Right lobe of liver (tissue), 4 donors: ENCODE results near the gene LRRN1.

Experiments
- POLR2A ChIP-seq: fragments of 450-650 bp; IDR thresholded peaks from one replicate; pipeline ENCODE4 v1.6.1; 2017; ENCODE audit warnings: antibody characterized with exemption, mild to moderate bottlenecking
- TF ChIP-seq, protein P1 (sequence below), 4 donors: fragments of 200-600 bp in 3 of 4; fragments of 450-650 bp in 1 of 4; IDR thresholded peaks; one replicate each; pipeline versions ENCODE4 v1.5.1 to v1.8.0; 2016 to 2022; ENCODE audit warnings: antibody characterized with exemption in 4 of 4, mild to moderate bottlenecking in 2 of 4
- donor health status: DM: no; HTN: no; CAD: no.
- donor health status: DM: no; HTN: no; CAD: no.
- donor health status: DM: no; HTN: yes; CAD: no.

DNA sequence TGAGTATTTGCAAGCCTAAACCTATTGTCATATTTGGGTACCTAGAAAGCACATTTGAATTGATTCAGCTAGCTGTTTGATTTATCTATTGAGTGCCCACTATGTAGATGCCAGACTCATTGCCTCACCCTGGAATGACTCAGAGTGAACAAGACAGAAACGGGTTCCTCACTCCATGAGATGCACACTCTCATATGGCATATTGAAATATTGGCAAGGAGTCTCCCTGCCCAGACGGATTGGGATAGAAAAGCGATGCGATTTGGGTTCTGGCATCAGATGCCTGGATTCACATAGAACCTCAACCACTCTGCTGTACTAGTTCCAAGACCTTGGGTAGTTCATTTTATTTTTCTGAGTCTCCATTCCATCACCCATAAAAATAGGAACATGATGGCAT is 22.5 kb downstream of the LRRN1 start:
- no peak for TF ChIP-seq POLR2A
- TF ChIP-seq, protein P1, sequence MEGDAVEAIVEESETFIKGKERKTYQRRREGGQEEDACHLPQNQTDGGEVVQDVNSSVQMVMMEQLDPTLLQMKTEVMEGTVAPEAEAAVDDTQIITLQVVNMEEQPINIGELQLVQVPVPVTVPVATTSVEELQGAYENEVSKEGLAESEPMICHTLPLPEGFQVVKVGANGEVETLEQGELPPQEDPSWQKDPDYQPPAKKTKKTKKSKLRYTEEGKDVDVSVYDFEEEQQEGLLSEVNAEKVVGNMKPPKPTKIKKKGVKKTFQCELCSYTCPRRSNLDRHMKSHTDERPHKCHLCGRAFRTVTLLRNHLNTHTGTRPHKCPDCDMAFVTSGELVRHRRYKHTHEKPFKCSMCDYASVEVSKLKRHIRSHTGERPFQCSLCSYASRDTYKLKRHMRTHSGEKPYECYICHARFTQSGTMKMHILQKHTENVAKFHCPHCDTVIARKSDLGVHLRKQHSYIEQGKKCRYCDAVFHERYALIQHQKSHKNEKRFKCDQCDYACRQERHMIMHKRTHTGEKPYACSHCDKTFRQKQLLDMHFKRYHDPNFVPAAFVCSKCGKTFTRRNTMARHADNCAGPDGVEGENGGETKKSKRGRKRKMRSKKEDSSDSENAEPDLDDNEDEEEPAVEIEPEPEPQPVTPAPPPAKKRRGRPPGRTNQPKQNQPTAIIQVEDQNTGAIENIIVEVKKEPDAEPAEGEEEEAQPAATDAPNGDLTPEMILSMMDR (IDR thresholded peaks at IDR 0.05), result no peak
